ENCODE data around the gene LHX1. TPM values are rescaled to one million over a fixed set of nuclear protein-coding genes. Genes with fewer than 3 reads are reported as not detected.

Gene LHX1
- total RNA-seq, 2 donors from 2014 or later = 85.9 to 259 TPM

DNA sequence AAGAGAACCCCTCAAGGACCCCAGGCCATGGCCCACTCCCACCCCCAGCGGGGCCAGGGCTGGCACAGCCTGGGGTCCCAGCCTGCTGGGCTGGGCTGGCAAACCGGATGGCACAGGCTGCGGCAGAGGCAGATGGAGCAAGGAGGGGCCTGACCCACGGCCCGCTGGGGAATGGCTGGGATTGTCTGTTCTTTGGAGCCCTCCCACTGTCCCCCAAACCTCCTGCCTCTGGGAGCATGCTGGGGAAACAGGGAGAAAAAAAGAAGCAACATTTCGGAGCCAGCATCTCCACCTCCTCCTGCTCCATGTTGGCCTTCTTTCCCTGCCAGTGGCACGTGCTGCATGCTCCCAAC is 37.1 kb upstream of the LHX1 start:
- TF ChIP-seq, protein P1, sequence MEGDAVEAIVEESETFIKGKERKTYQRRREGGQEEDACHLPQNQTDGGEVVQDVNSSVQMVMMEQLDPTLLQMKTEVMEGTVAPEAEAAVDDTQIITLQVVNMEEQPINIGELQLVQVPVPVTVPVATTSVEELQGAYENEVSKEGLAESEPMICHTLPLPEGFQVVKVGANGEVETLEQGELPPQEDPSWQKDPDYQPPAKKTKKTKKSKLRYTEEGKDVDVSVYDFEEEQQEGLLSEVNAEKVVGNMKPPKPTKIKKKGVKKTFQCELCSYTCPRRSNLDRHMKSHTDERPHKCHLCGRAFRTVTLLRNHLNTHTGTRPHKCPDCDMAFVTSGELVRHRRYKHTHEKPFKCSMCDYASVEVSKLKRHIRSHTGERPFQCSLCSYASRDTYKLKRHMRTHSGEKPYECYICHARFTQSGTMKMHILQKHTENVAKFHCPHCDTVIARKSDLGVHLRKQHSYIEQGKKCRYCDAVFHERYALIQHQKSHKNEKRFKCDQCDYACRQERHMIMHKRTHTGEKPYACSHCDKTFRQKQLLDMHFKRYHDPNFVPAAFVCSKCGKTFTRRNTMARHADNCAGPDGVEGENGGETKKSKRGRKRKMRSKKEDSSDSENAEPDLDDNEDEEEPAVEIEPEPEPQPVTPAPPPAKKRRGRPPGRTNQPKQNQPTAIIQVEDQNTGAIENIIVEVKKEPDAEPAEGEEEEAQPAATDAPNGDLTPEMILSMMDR (conservative IDR thresholded peaks at IDR 0.05) = no peak
- DNase-seq = no peak
- Histone ChIP-seq H3K27me3 (ENCODE audit: control insufficient read depth, insufficient read depth, low read length, poor library complexity, severe bottlenecking) (no peaks in the 10 kb centered on the region), H3K27ac (ENCODE audit: low read depth, low read length) (peak overlapping the region; percentile 63), H3K9me3 (ENCODE audit: control insufficient read depth, low read length) (no peaks in the 10 kb centered on the region), H3K36me3 (ENCODE audit: control insufficient read depth, insufficient read depth, low read length) (no peaks in the 10 kb centered on the region), H3K9ac (ENCODE audit: extremely low read depth, low read length, poor library complexity, severe bottlenecking) (no peak overlapping the region), H3K4me1 (ENCODE audit: control insufficient read depth, insufficient read depth, low read length) (no peaks in the 10 kb centered on the region), H3K4me3 (ENCODE audit: low read length) (no peak overlapping the region)
- 93 to 100% methylated on average over 1 to 7 of the region's 7 CpGs for WGBS, 2 experiments (ENCODE audit: insufficient coverage in 1 of 2, insufficient read length in 1 of 2)
- Mint-ChIP-seq H3K4me3 (no peak overlapping the region), H3K36me3 (ENCODE audit: low read depth) (peaks cover 1% of the 10 kb centered on the region), H3K27me3 (ENCODE audit: insufficient read depth) (peaks cover 3% of the 10 kb centered on the region), H3K4me1 (peaks cover 4% of the 10 kb centered on the region), H3K9me3 (no peaks in the 10 kb centered on the region), H3K27ac (no peak overlapping the region)

DNA sequence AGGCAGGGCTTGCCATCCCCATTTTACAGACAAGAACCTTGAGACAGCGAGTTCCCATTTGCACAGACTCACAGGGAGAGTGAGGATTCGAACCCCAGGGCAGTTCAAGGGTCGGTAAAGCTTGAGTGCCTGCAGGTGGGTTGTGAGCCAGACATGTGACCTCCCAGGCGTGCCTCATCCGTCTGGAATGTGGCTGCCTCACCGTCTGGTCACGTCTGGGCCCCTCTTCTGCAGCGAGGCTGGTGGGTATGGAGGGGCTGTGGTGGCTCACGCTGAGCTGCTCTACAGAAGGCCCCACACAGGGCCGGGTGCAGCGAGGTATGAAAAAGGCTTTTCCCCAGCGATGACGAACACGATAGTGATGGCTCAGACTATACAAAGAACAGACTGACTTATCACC is 35.8 kb upstream of the LHX1 start:
- Mint-ChIP-seq H3K4me1 (peaks cover 4% of the 10 kb centered on the region), H3K36me3 (ENCODE audit: low read depth) (peaks cover 1% of the 10 kb centered on the region), H3K27ac (peak overlapping the region; percentile 69), H3K9me3 (no peaks in the 10 kb centered on the region), H3K4me3 (no peak overlapping the region), H3K27me3 (ENCODE audit: insufficient read depth) (no peaks in the 10 kb centered on the region)
- Histone ChIP-seq H3K4me1 (ENCODE audit: control insufficient read depth, insufficient read depth, low read length) (no peaks in the 10 kb centered on the region), H3K4me3 (ENCODE audit: low read length) (no peak overlapping the region), H3K9ac (ENCODE audit: extremely low read depth, low read length, poor library complexity, severe bottlenecking) (no peak overlapping the region), H3K36me3 (ENCODE audit: control insufficient read depth, insufficient read depth, low read length) (no peaks in the 10 kb centered on the region), H3K27me3 (ENCODE audit: control insufficient read depth, insufficient read depth, low read length, poor library complexity, severe bottlenecking) (no peaks in the 10 kb centered on the region), H3K27ac (ENCODE audit: low read depth, low read length) (no peak overlapping the region), H3K9me3 (ENCODE audit: control insufficient read depth, low read length) (no peaks in the 10 kb centered on the region)
- TF ChIP-seq, protein P1 (conservative IDR thresholded peaks at IDR 0.05) = no peak
- 67 to 73% methylated on average over 6 to 14 of the region's 14 CpGs for WGBS, 2 experiments (ENCODE audit: insufficient coverage in 1 of 2, insufficient read length in 1 of 2)
- DNase-seq = peak; percentile 91

- no peaks in the 10 kb centered on the region for H3K36me3 ChIP-seq (ENCODE audit: control insufficient read depth, insufficient read depth, low read length)
- H3K4me1 Mint-ChIP-seq = peaks cover 9% of the 10 kb centered on the region
Measured at GRCh38 chr17:36907407-36907806, 29.9 kb upstream of the LHX1 start.

More at GRCh38 chr17:36907407-36907806, 29.9 kb upstream of the LHX1 start:
- Histone ChIP-seq H3K9me3 (ENCODE audit: control insufficient read depth, low read length) (no peaks in the 10 kb centered on the region), H3K27me3 (ENCODE audit: control insufficient read depth, insufficient read depth, low read length, poor library complexity, severe bottlenecking) (no peaks in the 10 kb centered on the region), H3K4me1 (ENCODE audit: control insufficient read depth, insufficient read depth, low read length) (no peaks in the 10 kb centered on the region), H3K9ac (ENCODE audit: extremely low read depth, low read length, poor library complexity, severe bottlenecking) (no peak overlapping the region), H3K4me3 (ENCODE audit: low read length) (no peak overlapping the region), H3K27ac (ENCODE audit: low read depth, low read length) (no peak overlapping the region)
- WGBS, 2 experiments (ENCODE audit: insufficient coverage in 1 of 2, insufficient read length in 1 of 2) = 89 to 92% methylated on average over 7 to 10 of the region's 10 CpGs
- Mint-ChIP-seq H3K27ac (no peak overlapping the region), H3K9me3 (no peaks in the 10 kb centered on the region), H3K27me3 (ENCODE audit: insufficient read depth) (no peaks in the 10 kb centered on the region), H3K4me3 (no peak overlapping the region), H3K36me3 (ENCODE audit: low read depth) (no peaks in the 10 kb centered on the region)
- TF ChIP-seq, protein P1 (conservative IDR thresholded peaks at IDR 0.05) = no peak
- DNase-seq = peak; percentile 54
